ENCODE data around the gene P2RY14. TPM values are rescaled to one million over a fixed set of nuclear protein-coding genes. Genes with fewer than 3 reads are reported as not detected.

The P2RY14 gene
- total RNA-seq, 1 experiment from 2014 or later = not detected

DNA sequence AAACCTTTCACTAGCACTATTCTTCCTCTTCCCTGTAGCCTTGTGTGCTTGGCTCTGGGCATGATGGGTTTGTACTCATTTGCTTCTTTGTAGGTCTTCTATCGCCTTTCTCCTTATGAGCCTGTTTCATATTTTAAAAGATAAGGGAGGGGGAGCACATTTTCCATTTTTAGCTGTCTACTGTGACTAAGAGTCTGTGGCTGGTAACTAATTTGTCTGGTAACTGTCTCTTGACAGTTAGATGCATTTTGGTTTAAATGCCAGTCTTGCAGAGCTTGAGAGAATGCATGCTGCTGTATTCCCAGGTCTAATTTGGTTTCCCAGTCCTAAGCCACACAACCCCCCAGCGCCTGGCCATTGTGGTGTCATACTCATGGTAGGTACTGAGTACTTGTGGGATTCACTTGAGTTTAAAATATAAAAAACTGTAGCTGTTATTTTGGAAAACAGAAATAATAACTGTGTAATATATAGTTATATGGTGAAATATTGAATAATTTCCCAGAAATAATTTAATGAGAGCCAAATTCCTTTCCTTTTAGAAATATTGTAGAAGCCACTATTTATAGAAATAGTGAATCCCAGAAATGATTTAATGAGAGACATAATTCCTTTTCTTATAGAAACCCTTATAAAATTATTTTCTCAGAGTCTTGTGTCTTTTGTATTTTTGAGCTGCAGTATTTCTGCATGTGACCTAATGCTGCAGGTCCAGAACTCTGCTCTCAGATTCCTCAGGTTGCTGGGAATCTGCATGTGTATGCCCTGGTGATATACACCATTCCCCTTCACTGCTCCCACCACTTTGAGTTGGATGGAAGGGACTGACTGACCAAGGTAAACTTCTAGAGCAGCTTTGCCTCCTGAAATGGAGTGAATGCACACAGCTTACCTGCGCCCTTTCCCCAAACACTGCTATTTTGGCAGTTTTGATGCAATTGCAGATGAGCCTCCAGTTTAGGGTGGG, 61.4 kb downstream of the P2RY14 start:
- DNase-seq (ENCODE audit: low spot score) = no peak

DNA sequence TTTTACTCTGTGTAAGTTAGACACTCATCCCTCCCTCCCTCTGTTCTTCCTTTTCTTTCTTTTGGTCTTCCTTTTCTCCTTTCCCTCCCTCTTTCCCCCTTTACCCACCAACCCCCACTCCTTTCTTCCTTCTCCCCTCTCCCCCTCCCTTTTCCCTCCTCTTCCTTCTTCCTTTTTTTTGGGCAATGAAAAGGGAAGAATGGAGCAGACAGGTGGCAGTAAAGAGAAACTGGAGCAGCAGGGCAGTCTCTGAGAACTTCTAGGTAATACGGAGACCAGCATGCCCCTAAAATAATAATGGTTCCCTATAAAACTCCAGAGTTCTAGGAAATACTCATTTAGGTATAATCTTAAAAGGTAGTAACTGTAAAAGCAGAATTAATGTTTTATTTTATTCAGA, 63.9 kb downstream of the P2RY14 start:
- no peak for DNase-seq (ENCODE audit: low spot score)

DNA sequence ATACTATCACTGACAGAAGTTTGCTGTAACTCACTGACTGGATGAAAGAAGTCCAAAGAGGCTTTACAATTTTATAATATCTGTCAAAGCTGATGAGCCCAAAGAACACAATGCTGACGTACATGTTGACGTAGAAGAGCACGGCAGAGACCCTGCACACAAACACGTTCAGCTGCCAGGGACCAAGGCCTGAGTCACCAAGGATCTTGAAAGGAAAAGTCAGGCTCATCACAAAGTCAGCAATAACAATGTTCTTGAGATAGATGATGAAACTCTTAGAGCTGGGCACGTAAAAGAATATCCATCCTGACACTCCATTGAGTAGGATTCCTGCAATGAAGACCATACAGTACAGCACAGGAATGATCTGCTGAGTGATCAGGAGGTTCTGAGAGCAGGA, 64.5 kb downstream of the P2RY14 start:
- DNase-seq (ENCODE audit: low spot score) = no peak

DNA sequence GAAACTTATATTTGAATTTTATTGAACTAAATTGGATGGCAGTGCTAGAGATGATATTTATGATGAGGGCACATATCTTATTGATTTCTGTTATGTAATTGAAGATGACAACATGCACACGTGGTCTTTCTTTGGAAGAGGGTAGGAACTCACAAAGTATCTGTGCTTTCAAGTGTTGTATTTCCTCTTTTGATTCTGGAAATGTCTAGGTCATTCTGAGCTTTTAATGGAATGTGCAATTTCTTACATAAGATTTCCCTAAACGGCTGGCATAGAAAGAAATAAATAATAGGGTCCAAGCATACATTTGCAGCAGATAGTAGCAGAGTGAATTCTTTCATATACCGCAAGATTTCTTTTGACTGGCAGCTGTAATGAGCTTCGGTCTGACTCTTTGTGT, 65.2 kb downstream of the P2RY14 start:
- DNase-seq (ENCODE audit: low spot score) = no peak

DNA sequence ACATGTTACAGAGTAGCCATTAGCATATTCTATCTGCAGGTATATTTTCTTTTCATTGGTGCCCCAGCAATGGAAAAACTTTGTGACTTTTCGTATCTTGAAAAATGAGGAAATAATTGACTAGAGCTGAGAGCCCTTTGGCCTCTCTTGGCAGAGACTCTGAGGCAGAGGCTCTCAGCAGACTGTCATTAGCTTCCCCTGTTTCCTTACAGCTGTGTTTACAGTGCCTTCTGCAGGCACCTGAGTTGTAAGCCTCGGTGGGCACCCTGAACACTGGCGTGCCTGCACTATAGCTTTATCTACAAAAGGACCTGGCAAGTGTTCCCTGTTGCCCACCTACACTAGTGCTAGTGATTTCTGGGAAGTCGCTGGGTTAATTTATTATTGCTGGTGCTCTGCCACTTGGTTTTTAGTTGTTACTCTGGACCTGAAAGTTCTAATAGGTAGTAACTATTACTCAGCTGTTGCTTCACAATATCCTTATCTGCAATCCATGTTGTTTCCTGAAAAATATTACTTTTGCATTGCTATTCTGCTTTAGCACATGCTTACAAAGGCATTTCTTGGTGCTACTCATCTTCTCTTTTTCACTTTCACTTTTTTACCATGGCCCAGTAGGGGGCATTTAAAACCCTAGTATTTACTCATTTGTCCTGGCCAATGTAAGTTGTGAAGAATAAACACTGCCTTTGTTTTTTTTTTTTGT, 67.5 kb downstream of the P2RY14 start:
- no peak for DNase-seq (ENCODE audit: low spot score)

DNA sequence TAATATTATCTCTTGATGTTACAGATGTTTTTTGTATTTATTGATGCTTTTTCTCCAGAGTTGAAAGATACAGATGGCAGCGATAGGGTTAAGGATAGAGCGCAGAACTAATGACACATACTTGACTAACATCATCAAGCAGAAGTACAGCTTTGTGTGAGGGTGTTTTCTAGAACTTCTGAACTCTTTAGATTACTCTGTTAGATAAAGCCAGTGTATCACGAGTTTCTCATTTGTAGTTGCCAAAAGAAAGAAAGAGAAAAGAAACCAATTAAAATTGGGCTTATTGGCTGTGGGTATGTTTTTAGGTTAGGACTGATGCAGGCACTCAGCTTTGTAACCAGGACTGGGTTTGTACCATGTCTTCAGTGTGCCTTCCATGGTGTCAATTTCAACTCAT, 68.7 kb downstream of the P2RY14 start:
- no peak for DNase-seq (ENCODE audit: low spot score)

DNA sequence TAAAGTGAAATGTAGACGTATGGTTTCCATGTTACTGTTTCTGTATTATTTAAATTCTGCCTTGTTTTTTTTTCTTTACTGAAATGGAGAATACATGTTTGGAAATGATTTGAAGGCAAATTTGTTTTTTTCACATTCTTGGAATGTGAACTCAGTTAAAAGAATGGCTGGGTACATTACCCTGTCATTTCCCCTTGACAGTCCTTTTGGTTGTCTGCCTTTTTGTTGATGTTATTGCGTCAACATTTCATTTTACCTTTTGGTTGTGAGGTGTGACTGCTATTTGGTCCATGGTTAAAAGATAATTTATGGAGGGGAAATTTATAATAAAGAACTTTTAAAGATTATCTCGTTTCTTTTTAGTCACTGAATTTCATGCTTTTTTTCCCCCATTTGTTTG, 72.1 kb downstream of the P2RY14 start:
- DNase-seq (ENCODE audit: low spot score) = no peak

DNA sequence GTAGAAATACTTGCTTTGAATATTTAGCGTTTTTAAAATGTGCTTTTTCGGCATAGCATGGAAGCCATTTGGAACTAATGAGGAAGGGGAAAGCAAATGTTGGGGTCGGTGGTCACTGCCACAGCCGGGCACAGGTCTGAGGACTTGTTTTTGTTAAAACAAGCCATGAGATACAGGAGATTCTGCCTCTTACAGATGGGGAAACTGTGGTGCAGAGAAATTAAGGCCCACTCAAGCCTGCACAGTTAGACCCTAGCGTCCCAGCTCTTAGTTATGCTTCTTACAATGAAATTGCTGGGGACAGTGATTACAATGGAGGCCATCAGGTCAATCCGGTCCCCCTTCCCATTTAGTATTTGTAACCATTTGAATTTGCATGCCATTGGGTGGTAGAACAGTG, 72.9 kb downstream of the P2RY14 start:
- no peak for DNase-seq (ENCODE audit: low spot score)

DNA sequence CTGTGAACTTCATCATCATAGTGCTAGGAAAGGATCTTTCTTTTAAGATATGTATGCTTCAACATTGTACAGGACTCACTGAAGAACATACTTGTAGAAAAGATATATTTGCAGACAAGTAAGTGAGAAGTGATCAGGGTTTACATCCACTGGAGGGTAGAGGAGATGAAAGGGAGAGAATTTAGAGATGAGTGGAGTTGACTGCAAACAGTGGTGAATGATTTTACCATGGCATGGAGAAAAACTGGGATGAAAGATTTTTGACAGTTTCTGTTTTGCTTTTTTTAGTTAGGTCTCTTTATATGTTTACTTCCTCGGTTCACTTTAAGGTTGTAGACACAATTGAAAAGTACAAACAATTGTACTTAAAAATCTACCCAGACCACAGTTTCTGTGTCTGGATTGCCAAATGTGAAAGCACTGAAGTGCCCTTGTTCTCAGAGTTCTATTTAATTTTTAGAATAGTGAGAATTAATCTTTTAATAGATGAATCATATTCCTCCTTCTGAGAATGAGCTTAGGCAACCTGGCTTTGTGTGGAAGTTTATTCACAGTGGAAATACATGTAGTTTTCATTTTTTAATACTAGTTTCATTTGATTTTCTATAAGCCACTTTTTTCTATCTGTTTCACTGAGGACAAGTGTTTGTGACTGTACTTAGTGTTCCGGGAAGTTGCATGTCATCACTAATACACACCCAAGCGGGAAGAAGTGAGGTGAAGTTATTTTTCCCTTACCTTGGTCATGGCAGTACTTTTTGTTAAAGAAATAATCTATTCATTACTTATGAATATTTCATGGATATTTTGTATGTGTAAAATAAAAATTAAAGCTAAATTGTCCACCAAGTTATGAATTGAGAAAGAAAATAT, 73.6 kb downstream of the P2RY14 start:
- DNase-seq (ENCODE audit: low spot score) = no peak

DNA sequence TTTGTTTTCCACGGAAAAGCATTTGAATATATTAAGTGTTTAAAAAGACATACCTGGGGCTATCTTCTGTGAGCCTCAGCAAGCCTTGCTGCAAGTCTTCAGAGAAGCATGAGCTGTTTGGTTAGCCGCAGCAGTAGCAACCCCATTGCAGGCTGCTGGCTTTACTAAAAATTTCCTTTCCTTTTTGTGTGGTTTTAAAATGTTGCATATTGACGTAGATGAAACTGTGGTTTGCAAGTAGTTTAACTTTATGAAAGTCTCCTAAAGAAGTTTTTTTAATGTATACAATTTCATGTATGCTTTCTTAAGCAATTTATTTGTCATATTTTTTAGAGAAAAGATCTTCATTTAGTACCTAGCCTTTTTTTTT, 75.3 kb downstream of the P2RY14 start, which contains the start of gene GPR171:
GPR171 (minus strand) TSS at position 166 of the 370 bp plus-strand sequence. CDS start 3,830 bp downstream, outside the sequence.
- DNase-seq (ENCODE audit: low spot score) = no peak

DNA sequence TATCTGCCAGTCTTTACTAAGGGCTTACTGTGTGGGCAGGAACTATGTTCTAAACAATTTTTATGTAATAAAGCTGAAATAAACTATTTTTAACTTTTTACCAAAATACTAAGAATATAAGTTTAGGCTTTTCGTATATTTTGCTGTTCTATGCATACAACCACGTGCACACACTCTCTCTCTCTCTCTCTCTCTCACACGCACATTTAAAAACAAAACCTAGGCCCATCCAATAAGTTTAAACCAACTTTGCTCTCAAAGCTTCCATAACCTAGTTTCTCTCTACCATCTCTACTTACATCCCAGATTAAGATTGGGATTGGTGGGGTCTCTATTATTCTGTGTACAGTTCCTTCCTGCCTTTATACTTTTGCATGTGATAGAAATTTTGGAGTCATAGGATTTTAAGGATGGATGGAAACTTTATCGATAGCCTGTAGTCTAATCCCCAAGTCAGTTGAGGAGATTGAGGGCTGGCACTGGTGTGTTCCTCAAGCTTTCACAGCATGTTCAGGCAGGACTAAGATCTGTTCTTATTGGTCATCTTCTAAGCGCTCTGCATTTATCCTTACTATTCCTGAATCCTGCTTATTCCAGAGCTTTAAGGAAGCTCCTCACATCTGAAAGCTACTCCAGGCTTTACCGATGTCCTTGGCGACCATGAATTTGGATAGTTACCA, 77.2 kb downstream of the P2RY14 start:
- DNase-seq (ENCODE audit: low spot score) = no peak

DNA sequence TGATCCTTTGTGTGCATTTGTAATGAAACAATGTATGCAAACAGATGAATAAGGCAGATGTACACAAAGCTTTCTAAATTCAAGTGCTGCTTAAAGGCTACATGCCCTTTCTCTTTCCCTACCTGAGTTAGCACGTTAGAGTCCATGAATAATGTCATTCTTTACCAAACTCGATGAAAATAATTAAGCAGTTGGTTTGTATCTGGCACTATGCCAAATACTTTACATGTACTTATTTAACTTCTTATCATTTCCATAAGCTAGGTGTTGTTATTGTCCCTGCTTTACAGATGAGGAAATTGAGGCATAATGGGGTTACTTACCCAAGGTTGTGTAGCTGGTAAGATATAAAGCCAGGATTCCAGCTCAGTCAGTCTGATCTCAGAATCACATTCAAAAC, 77.8 kb downstream of the P2RY14 start:
- no peak for DNase-seq (ENCODE audit: low spot score)

DNA sequence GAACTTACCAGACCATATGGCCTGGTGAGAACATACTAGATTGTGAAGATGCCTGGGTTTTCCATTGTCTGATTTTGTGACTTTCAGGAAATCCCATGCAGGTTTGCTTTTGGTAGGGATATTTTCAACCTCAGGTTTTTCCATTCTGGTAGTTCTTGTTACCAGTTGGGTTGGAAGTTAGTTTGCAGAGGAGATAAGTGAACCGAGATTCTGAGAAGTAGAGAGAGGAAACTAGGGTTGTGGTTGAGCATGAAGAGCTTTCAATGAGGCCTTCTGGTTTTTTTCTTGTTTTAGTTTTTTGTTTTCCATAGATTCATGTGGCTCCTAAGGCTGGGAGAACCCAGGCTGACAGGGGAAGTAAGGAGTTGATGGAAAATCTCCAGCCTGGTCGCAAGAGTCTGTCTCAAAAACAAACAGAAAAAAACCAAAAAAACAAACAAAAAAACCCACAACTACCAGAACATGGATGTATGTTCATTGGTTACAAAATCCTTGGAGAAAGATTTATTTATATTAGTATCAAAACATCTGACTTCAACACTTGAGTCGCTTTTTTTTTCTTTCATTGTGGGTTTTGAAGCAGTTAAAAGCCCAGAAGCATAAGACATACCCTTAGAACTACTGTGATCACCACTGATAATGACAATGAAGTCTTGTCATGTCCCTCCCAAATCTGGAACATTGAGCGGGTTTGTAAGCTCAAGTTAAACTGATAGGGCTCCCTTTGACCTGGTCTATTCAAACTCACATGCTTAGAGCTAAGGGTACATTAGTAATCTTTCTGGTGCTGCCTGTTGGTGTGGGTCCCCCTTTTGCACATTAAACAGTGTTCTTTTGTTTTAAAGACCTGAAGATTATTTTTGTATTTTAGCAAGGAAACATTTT, 78.5 kb downstream of the P2RY14 start:
- DNase-seq (ENCODE audit: low spot score) = peak; percentile 68

DNA sequence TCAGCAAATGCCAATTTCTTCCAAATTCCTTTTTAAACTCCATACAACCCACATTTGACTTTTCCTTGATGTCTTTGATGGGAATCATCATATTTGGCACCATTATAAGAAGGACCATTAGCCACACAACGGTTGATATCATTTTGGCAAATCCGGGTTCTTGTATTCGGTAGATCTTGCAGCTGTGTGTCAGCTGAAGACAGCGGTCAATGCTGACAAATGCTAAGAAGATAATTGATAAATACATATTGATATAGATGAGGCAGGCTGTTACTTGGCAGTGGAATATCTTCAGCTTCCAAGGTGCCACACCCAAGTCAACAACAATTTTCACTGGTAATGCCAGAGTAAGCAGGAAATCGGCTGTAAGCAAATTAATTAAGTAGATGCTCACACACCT, 79.5 kb downstream of the P2RY14 start:
- DNase-seq (ENCODE audit: low spot score) = no peak

DNA sequence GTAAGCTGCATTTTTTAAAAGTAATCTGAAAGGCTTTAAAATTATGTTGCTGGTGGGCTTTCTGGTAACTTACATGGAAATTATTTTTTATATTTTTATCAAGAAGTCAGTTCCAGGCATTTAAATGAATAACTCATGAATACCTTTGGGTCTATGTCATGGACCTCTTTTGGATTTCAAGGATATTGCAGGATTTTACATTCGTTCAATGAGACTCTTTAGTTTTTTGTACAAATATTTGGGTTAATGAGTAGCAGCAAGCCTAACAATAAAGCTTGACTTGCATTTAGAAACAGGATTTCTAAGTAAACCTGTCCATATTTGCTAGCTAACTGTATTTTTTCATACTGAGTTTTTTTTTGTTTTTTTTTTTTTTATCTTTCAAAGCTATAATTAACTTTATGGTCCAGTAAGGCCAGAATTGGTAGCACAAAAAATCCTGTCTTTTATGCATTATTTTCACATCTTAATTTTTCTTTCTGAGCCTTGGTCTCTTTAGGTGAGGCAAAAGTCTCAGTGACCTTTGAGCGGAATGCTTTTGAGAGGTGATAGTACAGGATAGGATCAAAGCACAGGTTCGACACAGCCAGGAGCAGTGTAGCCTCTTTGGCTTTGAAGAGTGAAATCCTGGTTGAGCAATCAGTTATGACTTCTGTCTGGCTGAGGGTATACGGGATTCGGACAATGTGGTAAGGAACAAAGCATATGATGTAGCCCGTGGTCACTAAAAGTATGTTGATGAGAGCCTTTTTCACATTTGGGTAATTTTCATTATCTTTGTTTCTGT, 80.2 kb downstream of the P2RY14 start:
- DNase-seq (ENCODE audit: low spot score) = no peak

DNA sequence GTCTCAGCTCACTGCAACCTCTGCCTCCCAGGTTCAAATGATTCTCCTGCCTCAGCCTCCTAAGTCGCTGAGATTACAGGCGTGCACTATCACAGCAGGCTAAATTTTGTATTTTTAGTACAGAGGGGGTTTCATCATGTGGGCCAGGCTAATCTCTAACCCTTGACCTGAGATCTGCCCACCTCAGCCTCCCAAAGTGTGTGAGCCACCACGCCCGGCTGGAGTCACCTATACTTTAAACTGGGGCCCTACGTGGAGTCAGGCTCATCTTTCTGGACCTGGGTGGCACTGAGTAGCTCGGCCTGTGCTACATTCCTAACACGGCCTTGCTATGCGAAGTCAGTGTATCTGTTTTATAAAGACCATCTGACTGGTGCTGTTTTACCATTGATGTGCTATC, 81.1 kb downstream of the P2RY14 start:
- DNase-seq (ENCODE audit: low spot score) = no peak

DNA sequence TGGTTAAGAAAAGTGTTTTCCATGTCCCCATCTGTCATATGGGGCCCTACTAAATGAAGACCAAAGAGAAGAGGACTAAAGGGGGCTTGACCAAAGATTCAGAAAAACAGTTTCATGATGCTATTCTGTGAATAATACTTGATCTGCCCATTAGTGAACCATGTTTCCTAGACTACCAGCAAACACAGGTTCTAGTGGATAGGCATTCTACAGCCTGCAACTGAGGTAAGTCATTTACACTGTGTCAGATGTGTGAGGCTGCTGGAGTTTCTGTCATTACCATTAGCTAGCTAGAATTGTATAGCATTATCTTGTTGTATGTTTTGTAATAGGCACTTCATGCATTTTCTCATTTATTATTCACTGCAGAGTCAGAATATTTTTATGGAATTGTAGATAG, 81.9 kb downstream of the P2RY14 start:
- no peak for DNase-seq (ENCODE audit: low spot score)

DNA sequence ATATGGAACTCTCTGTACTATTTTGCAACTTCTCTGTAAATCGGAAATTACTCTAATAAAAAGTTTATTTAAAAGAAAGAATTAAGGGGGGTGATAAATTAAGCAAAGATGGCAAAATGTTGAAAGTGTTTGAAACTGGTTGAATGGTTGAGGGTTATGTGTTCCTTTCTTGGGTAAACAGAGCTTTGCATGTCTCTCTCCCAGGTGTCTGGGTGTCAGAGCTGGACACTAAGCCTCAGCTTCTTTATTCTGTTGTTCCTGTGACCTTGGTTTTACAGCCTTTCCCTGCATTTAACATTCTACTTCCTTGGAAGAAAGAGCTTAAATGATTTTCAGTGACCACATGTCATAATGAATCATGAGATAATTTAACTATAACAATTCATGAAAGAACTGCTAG, 82.5 kb downstream of the P2RY14 start:
- no peak for DNase-seq (ENCODE audit: low spot score)

DNA sequence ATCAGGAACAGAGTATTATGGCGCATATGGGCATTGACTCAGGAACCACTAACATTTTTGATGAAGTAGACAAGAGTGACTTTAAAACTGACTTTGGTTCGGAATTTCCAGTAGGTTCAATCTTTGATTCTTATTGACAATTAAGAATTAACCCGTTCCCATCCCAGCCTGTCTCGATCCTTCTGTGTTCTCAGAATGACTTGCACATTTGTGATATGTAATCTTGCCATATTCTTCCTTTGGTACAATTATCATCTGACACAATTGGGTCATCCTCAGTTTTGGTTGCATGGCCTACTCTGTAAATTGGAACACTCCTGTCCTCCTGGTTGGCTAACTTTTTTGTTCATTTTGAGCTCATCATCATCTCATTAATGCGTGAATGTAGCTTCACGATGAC, 85.8 kb downstream of the P2RY14 start:
- no peak for DNase-seq (ENCODE audit: low spot score)

DNA sequence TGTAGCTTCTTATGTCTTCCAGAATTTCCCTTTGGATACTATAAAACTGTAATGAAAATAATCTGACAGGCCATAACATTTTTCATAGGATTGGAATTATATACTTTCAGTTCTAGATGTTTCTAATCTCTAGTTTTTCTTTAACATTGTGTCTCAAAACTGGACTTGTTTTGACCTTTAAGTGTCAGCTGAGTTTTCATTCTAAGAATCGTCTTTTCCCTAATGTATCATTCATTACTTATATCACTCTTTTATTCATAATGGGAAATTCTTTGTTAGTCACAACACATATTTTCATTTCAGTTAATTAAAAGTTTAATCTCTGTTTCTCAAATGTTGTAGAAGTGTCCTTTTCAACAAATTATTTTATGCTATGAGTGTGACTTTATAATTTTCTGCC, 87.2 kb downstream of the P2RY14 start:
- no peak for DNase-seq (ENCODE audit: low spot score)
